Measurements from ENCODE around the gene PJVK. TPM values are rescaled to one million over a fixed set of nuclear protein-coding genes. Genes with fewer than 3 reads are reported as not detected.
A peak's percentile ranks its signal among the peaks of the same experiment; 100 is the strongest.

The PJVK gene
- total and polyA plus RNA-seq, 9 of the 15 experiments (the other 6 are each of a cell fraction or from before 2014, with no cell fraction given) = 0.11 to 1.5 (median 0.73) TPM

DNA sequence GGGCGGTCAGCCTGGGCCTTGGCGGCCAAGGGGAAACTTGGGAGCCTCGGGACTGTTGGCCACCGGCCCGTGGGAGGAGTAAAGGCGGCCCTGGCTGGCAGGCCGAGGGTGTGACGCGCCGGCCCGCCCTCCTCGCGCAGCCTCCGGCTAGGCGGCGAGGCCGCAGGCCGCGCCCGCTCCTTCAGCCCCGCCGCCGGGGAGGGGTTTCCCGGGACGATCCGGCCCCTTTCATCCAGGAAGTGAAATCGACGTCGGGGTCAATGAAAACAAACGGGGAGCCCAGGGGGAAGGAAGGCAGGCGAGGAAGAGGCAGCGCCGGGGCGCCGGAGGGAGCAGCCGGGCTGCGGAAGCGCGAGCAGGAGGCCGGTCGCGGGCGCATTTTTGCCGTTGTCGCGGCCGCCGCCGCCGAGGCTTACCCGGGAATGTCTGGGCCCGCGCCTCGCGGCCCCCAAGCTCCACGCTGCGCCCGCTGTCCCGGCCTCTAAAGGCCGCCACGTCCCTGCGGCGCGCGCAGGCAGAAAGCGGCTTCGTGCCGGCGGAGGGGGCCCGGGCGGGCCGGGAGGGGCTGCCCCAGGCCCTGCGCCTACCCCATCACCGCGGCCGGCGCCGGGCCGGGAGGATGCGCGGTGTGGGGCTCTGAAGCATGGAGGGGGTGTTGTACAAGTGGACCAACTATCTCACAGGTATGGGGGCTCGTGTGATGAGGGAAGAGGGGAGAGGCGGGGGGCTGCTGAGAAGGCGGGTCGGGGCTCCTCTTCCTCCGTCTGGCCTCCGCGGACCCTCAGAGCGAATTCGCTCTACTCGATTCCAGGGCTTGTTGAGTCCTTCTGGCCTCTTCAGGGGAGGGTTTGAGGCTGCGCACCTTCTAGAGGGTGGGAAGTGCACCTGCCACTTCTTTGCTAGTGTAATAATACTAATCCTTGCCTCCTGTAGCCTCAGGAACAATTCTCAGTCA is 29.3 kb downstream of the PJVK start, which contains the start of gene PLEKHA3 (continued):
- TF ChIP-seq, protein P1, sequence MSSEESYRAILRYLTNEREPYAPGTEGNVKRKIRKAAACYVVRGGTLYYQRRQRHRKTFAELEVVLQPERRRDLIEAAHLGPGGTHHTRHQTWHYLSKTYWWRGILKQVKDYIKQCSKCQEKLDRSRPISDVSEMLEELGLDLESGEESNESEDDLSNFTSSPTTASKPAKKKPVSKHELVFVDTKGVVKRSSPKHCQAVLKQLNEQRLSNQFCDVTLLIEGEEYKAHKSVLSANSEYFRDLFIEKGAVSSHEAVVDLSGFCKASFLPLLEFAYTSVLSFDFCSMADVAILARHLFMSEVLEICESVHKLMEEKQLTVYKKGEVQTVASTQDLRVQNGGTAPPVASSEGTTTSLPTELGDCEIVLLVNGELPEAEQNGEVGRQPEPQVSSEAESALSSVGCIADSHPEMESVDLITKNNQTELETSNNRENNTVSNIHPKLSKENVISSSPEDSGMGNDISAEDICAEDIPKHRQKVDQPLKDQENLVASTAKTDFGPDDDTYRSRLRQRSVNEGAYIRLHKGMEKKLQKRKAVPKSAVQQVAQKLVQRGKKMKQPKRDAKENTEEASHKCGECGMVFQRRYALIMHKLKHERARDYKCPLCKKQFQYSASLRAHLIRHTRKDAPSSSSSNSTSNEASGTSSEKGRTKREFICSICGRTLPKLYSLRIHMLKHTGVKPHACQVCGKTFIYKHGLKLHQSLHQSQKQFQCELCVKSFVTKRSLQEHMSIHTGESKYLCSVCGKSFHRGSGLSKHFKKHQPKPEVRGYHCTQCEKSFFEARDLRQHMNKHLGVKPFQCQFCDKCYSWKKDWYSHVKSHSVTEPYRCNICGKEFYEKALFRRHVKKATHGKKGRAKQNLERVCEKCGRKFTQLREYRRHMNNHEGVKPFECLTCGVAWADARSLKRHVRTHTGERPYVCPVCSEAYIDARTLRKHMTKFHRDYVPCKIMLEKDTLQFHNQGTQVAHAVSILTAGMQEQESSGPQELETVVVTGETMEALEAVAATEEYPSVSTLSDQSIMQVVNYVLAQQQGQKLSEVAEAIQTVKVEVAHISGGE (CRISPR knock-in tag; IDR thresholded peaks at IDR 0.05) = peak in 1 of 3 experiments; percentile 60; a peak in 1 of 6 replicates
- TF ChIP-seq, protein P2, sequence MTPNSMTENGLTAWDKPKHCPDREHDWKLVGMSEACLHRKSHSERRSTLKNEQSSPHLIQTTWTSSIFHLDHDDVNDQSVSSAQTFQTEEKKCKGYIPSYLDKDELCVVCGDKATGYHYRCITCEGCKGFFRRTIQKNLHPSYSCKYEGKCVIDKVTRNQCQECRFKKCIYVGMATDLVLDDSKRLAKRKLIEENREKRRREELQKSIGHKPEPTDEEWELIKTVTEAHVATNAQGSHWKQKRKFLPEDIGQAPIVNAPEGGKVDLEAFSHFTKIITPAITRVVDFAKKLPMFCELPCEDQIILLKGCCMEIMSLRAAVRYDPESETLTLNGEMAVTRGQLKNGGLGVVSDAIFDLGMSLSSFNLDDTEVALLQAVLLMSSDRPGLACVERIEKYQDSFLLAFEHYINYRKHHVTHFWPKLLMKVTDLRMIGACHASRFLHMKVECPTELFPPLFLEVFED (CRISPR knock-in tag; conservative IDR thresholded peaks at IDR 0.05) = no peak
- TF ChIP-seq SMAD1 (IDR thresholded peaks at IDR 0.05; ENCODE audit: low read depth, low read length, partially characterized antibody) (peak; percentile 14), BMI1 (IDR thresholded peaks at IDR 0.05; ENCODE audit: low read length) (no peak), CHD4 (IDR thresholded peaks at IDR 0.05; ENCODE audit: insufficient read depth, insufficient replicate concordance, low read depth, low read length, poor library complexity, severe bottlenecking) (no peak), KLF13 (tag; IDR thresholded peaks at IDR 0.05; ENCODE audit: borderline replicate concordance, low read depth) (no peak), ZNF174 (CRISPR knock-in tag; IDR thresholded peaks at IDR 0.05) (no peak), ZNF133 (CRISPR knock-in tag; IDR thresholded peaks at IDR 0.05) (no peak), ZNF12 (CRISPR knock-in tag; IDR thresholded peaks at IDR 0.05) (peak; percentile 77; the same call in 1 of the 2 replicates), ZNF785 (CRISPR knock-in tag; IDR thresholded peaks at IDR 0.05) (no peak), TEAD1 (CRISPR knock-in tag; IDR thresholded peaks at IDR 0.05) (peak in 1 of 2 experiments; percentile 45; a peak in 1 of 4 replicates), GABPA (tag; conservative IDR thresholded peaks at IDR 0.05; ENCODE audit: low read depth) (peak; percentile 90), CBFA2T2 (conservative IDR thresholded peaks at IDR 0.05) (no peak), HNRNPLL (IDR thresholded peaks at IDR 0.05; ENCODE audit: low read depth, low read length, poor library complexity, severe bottlenecking) (peak; percentile 60), POLR2AphosphoS5 (IDR thresholded peaks at IDR 0.05; ENCODE audit: control insufficient read depth, insufficient read depth, low read depth, low read length) (peak; percentile 75; the same call in 1 of the 2 replicates), TRIM28 (IDR thresholded peaks at IDR 0.05) (no peak), KDM5B (IDR thresholded peaks at IDR 0.05; ENCODE audit: insufficient replicate concordance, low read depth, low read length) (peak; percentile 80), HEY1 (CRISPR knock-in tag; IDR thresholded peaks at IDR 0.05; ENCODE audit: borderline replicate concordance) (no peak), RUNX1 (IDR thresholded peaks at IDR 0.05; ENCODE audit: low read depth) (no peak), U2AF2 (optimal IDR thresholded peaks at IDR 0.05; ENCODE audit: low read depth, low read length) (no peak), SMC3 (conservative IDR thresholded peaks at IDR 0.05; ENCODE audit: insufficient read depth, low read depth, low read length) (0 out of 2 replicates have a peak, but pooled peaks have one; percentile 5), PHF8 (IDR thresholded peaks at IDR 0.05; ENCODE audit: borderline replicate concordance, low read length) (peak; percentile 89; the same call in 1 of the 2 replicates)

All from K562 (cell line).